MM.1S (cell line): ENCODE results near the gene SUCLG1.

ENCODE experiments used
- DNase-seq: peaks from one replicate; pipeline ENCODE4 v3.0.0-alpha.2; 2015
- H2AFZ ChIP-seq: fragments of 300-600 bp; sonication (generic); 2 replicates; pipeline ENCODE4 v1.6.0; 2016; ENCODE audit warnings: antibody characterized with exemption, low read length
- H3F3A ChIP-seq: fragments of 300-600 bp; sonication (generic); 2 replicates; pipeline ENCODE4 v1.6.1; 2016; ENCODE audit warnings: mild to moderate bottlenecking, antibody characterized with exemption, low read length, moderate library complexity, mixed read lengths; ENCODE audit not compliant: insufficient read depth
- H3K27ac ChIP-seq: fragments of 300-600 bp; sonication (generic); 2 replicates; pipeline ENCODE4 v1.5.1; 2016; ENCODE audit warnings: mild to moderate bottlenecking, low read length
- H3K27me3 ChIP-seq: fragments of 300-600 bp; sonication (generic); replicated peaks from 2 replicates; pipeline ENCODE4 v1.6.0; 2016; ENCODE audit warnings: low read length; ENCODE audit not compliant: insufficient read depth
- H3K36me3 ChIP-seq: fragments of 300-600 bp; sonication (generic); replicated peaks from 2 replicates; pipeline ENCODE4 v1.6.1; 2016; ENCODE audit warnings: mild to moderate bottlenecking, low read length, mixed read lengths; ENCODE audit not compliant: insufficient read depth
- H3K4me1 ChIP-seq: fragments of 300-600 bp; sonication (generic); 2 replicates; pipeline ENCODE4 v1.6.1; 2016; ENCODE audit warnings: low read length, mixed read lengths
- H3K4me2 ChIP-seq: fragments of 300-600 bp; sonication (generic); 2 replicates; pipeline ENCODE4 v1.6.0; 2016; ENCODE audit warnings: low read depth, low read length
- H3K4me3 ChIP-seq: fragments of 300-600 bp; sonication (generic); 2 replicates; pipeline ENCODE4 v1.5.1; 2016; ENCODE audit warnings: low read length, mixed read lengths
- H3K79me2 ChIP-seq: fragments of 300-600 bp; sonication (generic); 2 replicates; pipeline ENCODE4 v1.6.1; 2016; ENCODE audit warnings: mixed run types, low read length, mixed read lengths
- H3K9ac ChIP-seq: fragments of 300-600 bp; sonication (generic); 2 replicates; pipeline ENCODE4 v1.6.1; 2016; ENCODE audit warnings: low read length, mixed read lengths
- H3K9me2 ChIP-seq: fragments of 300-600 bp; sonication (generic); replicated peaks from 2 replicates; pipeline ENCODE4 v1.6.1; 2016; ENCODE audit warnings: mild to moderate bottlenecking, low read length, mixed read lengths; ENCODE audit not compliant: insufficient read depth
- H3K9me3 ChIP-seq: fragments of 300-600 bp; sonication (generic); replicated peaks from 2 replicates; pipeline ENCODE4 v1.6.1; 2016; ENCODE audit warnings: mild to moderate bottlenecking, low read length, mixed read lengths; ENCODE audit not compliant: insufficient read depth
- H4K20me1 ChIP-seq: fragments of 300-600 bp; sonication (generic); 2 replicates; pipeline ENCODE4 v1.6.1; 2016; ENCODE audit warnings: mild to moderate bottlenecking, low read length, moderate library complexity, mixed read lengths; ENCODE audit not compliant: insufficient read depth
- CTCF ChIP-seq: fragments of 300-600 bp; sonication (generic); IDR thresholded peaks from 2 replicates; pipeline ENCODE4 v1.5.1; 2016; ENCODE audit warnings: antibody characterized with exemption, low read length, mixed read lengths
- EZH2 ChIP-seq: fragments of 300-600 bp; sonication (generic); optimal IDR thresholded peaks from 2 replicates; pipeline ENCODE3; 2017; ENCODE audit warnings: low read depth, mild to moderate bottlenecking, antibody characterized with exemption, low read length, mixed read lengths
- EZH2phosphoT487 ChIP-seq: fragments of 300-600 bp; sonication (generic); IDR thresholded peaks from 2 replicates; pipeline ENCODE4 v1.6.1; 2018; ENCODE audit warnings: antibody characterized with exemption, low read length

SUCLG1 gene

DNA sequence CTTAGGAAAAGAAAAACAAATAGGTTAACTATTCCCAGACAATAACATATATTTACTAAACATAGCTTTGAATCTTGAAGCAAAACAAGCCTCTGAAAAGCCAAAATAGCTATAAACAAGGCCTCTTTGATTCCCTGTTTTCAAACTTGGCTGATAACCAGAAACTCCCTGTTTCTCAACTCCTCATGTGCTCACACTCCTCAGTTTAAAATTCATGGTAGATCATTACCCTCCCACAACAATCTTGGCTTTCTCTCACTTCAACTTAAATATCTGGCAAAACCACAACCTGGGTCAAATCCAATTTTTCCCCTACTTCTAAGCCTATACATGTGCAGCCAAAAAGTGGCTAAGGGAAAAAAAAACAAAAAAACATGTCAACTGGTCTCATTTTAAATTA lies 15.6 kb downstream of the SUCLG1 start:
- H3K4me3 ChIP-seq, result no peak overlapping the region
- H3K36me3 ChIP-seq, result peaks cover 12% of the 10 kb centered on the region; the same call in 1 of the 2 replicates
- no peak overlapping the region for H2AFZ ChIP-seq
- no peaks in the 10 kb centered on the region for H3F3A ChIP-seq
- H3K27ac ChIP-seq, result no peak overlapping the region
- no peak for TF ChIP-seq EZH2phosphoT487
- TF ChIP-seq EZH2, result no peak
- no peak for TF ChIP-seq CTCF
- peaks cover 14% of the 10 kb centered on the region; the same call in 1 of the 2 replicates for H3K79me2 ChIP-seq
- DNase-seq, result no peak
- no peak overlapping the region for H3K9ac ChIP-seq
- H3K9me2 ChIP-seq, result no peaks in the 10 kb centered on the region
- H3K27me3 ChIP-seq, result no peaks in the 10 kb centered on the region
- no peaks in the 10 kb centered on the region for H3K4me1 ChIP-seq
- no peak overlapping the region for H3K4me2 ChIP-seq
- H3K9me3 ChIP-seq, result no peaks in the 10 kb centered on the region
- H4K20me1 ChIP-seq, result no peaks in the 10 kb centered on the region

DNA sequence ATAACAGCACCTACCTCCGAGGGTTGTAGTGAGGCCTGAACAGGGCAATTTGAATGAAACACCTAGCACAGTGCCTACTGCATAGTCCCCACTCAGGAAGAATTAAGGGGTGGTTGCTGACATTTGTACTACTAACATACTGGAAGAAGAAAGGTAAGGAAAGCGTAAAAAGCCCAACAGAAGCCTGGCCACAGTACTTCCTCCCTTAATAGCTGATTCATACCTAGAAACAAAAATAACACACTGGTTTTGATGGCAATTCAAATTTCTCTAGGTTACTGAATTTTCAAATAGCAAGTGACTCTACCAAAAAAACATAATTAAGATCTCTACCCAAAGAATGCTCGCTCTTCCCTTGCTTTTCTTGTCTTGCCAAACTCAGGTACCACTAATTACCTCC lies 16.2 kb downstream of the SUCLG1 start:
- no peaks in the 10 kb centered on the region for H3K9me2 ChIP-seq
- H3K4me1 ChIP-seq, result no peaks in the 10 kb centered on the region
- H3K4me3 ChIP-seq, result no peak overlapping the region
- H3K27ac ChIP-seq, result no peak overlapping the region
- peaks cover 8% of the 10 kb centered on the region; the same call in 1 of the 2 replicates for H3K36me3 ChIP-seq
- no peak overlapping the region for H3K9ac ChIP-seq
- no peaks in the 10 kb centered on the region for H3K9me3 ChIP-seq
- H3K27me3 ChIP-seq, result no peaks in the 10 kb centered on the region
- no peaks in the 10 kb centered on the region for H3F3A ChIP-seq
- no peak for DNase-seq
- H3K4me2 ChIP-seq, result no peak overlapping the region
- TF ChIP-seq EZH2phosphoT487 (no peak), EZH2 (no peak), CTCF (no peak)
- peaks cover 14% of the 10 kb centered on the region; the same call in 1 of the 2 replicates for H3K79me2 ChIP-seq
- H2AFZ ChIP-seq, result no peak overlapping the region
- no peaks in the 10 kb centered on the region for H4K20me1 ChIP-seq

DNA sequence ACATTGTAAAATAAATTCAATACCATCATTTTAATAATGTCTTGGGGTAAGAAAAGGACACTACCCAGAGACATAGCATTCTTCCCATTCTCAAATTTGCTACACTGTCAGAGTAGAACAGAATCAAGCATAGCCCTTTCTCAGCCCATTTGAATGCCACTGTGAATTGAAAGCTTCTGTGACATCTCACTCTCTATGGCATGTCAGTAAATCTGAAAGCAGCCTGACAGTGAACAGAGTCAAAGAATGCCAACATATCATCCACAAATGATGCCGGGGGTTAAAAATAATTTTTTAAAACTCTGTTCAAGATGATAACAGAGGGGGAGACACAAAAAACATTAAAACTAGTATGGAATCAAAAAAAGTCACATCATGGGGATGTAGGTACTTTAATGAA lies 17.6 kb downstream of the SUCLG1 start:
- no peaks in the 10 kb centered on the region for H3K9me3 ChIP-seq
- no peak overlapping the region for H3K27ac ChIP-seq
- no peaks in the 10 kb centered on the region for H4K20me1 ChIP-seq
- no peak overlapping the region for H2AFZ ChIP-seq
- no peak overlapping the region for H3K4me2 ChIP-seq
- no peaks in the 10 kb centered on the region for H3K4me1 ChIP-seq
- H3K79me2 ChIP-seq, result peaks cover 10% of the 10 kb centered on the region; the same call in 1 of the 2 replicates
- no peak overlapping the region for H3K9ac ChIP-seq
- H3K4me3 ChIP-seq, result no peak overlapping the region
- no peaks in the 10 kb centered on the region for H3K27me3 ChIP-seq
- H3K36me3 ChIP-seq, result peaks cover 8% of the 10 kb centered on the region; the same call in 1 of the 2 replicates
- no peak for DNase-seq
- H3F3A ChIP-seq, result no peaks in the 10 kb centered on the region
- TF ChIP-seq EZH2, result no peak
- TF ChIP-seq CTCF, result no peak
- TF ChIP-seq EZH2phosphoT487, result no peak
- H3K9me2 ChIP-seq, result no peaks in the 10 kb centered on the region
